Uterus (tissue), 4 donors: Measurements from ENCODE around the gene GFER. TPM values are rescaled to one million over a fixed set of nuclear protein-coding genes. Genes with fewer than 3 reads are reported as not detected.

Experiments used
- DNase-seq, 2 donors: peaks; one replicate each; pipeline ENCODE4 v3.0.0-alpha.2; 2019 to 2020
- H3K27ac ChIP-seq, 2 donors: fragments of 200-600 bp; sonication (generic); 1 replicate in 1 of 2; 2 replicates in 1 of 2; pipeline ENCODE4 v1.5.1; 2016 to 2018
- H3K27me3 ChIP-seq, 2 donors: fragments of 200-600 bp; sonication (generic); one replicate each; pipeline ENCODE4 v1.5.1; 2018 to 2019; ENCODE audit warnings: control low read depth in 1 of 2
- H3K36me3 ChIP-seq, 2 donors: fragments of 200-600 bp; sonication (generic); one replicate each; pipeline ENCODE4 v1.5.1; 2019; ENCODE audit warnings: control low read depth in 1 of 2
- H3K4me1 ChIP-seq, 2 donors: fragments of 200-600 bp; sonication (generic); one replicate each; pipeline ENCODE4 v1.5.1; 2018 to 2019; ENCODE audit warnings: control low read depth in 1 of 2
- H3K4me3 ChIP-seq, 2 donors: fragments of 200-600 bp; sonication (generic); 1 replicate in 1 of 2; 2 replicates in 1 of 2; pipeline ENCODE4 v1.5.1; 2018 to 2019; ENCODE audit warnings: mild to moderate bottlenecking in 1 of 2
- H3K9me3 ChIP-seq, 2 donors: fragments of 200-600 bp; sonication (generic); one replicate each; pipeline ENCODE4 v1.5.1; 2019; ENCODE audit warnings: control low read depth in 1 of 2
- POLR2A ChIP-seq, 2 donors: fragments of 450-650 bp; IDR thresholded peaks; one replicate each; pipeline ENCODE4 v1.6.1; 2016; ENCODE audit warnings: antibody characterized with exemption in 2 of 2, mild to moderate bottlenecking in 1 of 2, moderate library complexity in 1 of 2
- intact Hi-C: fragments of 100-400 bp; cut with DNase I; formaldehyde crosslinking; loops from one replicate; pipeline ENCODE4 v1.15.1; 2023; ENCODE audit warnings: low total_unique reads
- total RNA-seq, 4 donors: library from RNA; depleted of rRNA in 3 of 4; stranded (reverse); fragments of >200 nt in 3 of 4; gene quantifications; one replicate each; pipeline versions ENCODE4 v1.1.0 to v1.2.4, GENCODE V29; 2014 to 2023
- TF ChIP-seq, protein P1 (sequence below), 4 experiments: fragments of 200-600 bp in 2 of 4; fragments of 450-650 bp in 2 of 4; sonication (generic) in 2 of 4; IDR thresholded peaks; one replicate each; pipeline ENCODE4 v1.5.1; 2016 to 2019; ENCODE audit warnings: antibody characterized with exemption in 4 of 4, mild to moderate bottlenecking in 2 of 4, moderate library complexity in 1 of 4
- donor health status: DM: yes; HTN: yes; CAD: no.

GFER gene
- total RNA-seq, 4 donors from 2014 or later, result 2.6 to 20.8 (median 6.6) TPM

DNA sequence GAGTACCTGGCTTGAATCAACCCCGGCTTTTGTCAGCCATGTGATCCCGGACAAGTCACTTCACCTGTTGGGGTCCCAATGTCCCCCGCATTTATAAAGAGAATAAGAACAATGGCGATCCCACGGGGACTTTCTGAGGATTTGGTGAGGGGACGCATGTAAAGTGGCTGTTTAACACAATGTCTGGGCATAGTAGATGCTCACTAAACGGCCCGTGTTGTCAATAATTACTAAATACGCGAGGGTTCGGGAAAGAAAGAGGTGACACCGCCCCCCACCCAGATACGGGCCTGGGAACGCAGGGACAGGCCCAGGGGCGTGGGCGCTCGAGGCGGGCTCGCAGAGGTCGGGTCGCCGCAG is 7.6 kb downstream of the GFER start:
- Histone ChIP-seq H3K4me3 (peak overlapping the region in 1 of 2 donors; percentile 7), H3K27ac (no peak overlapping the region), H3K4me1 (peaks cover 0 to 16% of the 10 kb centered on the region in 2 donors), H3K36me3 (no peaks in the 10 kb centered on the region), H3K9me3 (no peaks in the 10 kb centered on the region), H3K27me3 (peaks cover 14 to 20% of the 10 kb centered on the region in 2 donors)
- TF ChIP-seq, protein P1, sequence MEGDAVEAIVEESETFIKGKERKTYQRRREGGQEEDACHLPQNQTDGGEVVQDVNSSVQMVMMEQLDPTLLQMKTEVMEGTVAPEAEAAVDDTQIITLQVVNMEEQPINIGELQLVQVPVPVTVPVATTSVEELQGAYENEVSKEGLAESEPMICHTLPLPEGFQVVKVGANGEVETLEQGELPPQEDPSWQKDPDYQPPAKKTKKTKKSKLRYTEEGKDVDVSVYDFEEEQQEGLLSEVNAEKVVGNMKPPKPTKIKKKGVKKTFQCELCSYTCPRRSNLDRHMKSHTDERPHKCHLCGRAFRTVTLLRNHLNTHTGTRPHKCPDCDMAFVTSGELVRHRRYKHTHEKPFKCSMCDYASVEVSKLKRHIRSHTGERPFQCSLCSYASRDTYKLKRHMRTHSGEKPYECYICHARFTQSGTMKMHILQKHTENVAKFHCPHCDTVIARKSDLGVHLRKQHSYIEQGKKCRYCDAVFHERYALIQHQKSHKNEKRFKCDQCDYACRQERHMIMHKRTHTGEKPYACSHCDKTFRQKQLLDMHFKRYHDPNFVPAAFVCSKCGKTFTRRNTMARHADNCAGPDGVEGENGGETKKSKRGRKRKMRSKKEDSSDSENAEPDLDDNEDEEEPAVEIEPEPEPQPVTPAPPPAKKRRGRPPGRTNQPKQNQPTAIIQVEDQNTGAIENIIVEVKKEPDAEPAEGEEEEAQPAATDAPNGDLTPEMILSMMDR (IDR thresholded peaks at IDR 0.05), result no peak
- TF ChIP-seq POLR2A (IDR thresholded peaks at IDR 0.05), result no peak
- intact Hi-C loops, result no loop called here
- DNase-seq, result no peak

DNA sequence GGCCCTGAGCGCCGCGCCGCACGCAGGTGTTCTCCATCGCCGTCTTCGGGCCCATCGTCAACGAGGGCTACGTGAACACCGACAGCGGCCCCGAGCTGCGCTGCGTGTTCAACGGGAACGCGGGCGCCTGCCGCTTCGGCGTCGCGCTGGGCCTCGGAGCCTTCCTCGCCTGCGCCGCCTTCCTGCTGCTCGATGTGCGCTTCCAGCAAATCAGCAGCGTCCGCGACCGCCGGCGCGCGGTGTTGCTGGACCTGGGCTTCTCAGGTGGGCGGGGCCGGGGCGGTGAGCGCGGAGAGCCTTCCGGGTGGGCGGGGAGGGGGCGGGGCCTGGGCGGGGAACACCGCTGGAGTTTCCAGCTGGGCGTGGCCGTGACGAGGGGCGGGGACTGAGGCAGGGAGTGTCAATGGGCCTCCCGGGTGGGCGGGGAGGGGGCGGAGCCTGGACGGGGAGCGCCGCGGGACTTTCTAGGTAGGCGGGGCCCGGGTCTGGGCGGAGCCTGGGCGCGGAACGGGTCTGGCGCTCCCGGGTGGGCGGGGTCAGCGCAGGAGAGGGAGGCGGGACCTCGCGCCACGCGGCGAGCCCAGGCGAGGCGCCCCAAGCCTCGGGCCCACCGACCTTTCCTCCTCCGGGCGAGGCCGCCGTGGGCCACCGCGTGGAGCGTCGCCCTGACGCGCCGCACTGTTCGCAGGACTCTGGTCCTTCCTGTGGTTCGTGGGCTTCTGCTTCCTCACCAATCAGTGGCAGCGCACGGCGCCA is 8.1 kb downstream of the GFER start:
- DNase-seq, result peak; percentile 83 to 84
- TF ChIP-seq POLR2A (IDR thresholded peaks at IDR 0.05), result peak in 1 of 2 donors; percentile 19
- TF ChIP-seq, protein P1 (IDR thresholded peaks at IDR 0.05), result no peak
- peaks cover 0 to 16% of the 10 kb centered on the region in 2 donors for H3K4me1 ChIP-seq
- intact Hi-C loops, result no loop called here
- no peak overlapping the region for H3K27ac ChIP-seq
- no peaks in the 10 kb centered on the region for H3K9me3 ChIP-seq
- H3K4me3 ChIP-seq, result peak overlapping the region in 1 of 2 donors; percentile 7
- H3K27me3 ChIP-seq, result peaks cover 14 to 20% of the 10 kb centered on the region in 2 donors
- no peaks in the 10 kb centered on the region for H3K36me3 ChIP-seq

DNA sequence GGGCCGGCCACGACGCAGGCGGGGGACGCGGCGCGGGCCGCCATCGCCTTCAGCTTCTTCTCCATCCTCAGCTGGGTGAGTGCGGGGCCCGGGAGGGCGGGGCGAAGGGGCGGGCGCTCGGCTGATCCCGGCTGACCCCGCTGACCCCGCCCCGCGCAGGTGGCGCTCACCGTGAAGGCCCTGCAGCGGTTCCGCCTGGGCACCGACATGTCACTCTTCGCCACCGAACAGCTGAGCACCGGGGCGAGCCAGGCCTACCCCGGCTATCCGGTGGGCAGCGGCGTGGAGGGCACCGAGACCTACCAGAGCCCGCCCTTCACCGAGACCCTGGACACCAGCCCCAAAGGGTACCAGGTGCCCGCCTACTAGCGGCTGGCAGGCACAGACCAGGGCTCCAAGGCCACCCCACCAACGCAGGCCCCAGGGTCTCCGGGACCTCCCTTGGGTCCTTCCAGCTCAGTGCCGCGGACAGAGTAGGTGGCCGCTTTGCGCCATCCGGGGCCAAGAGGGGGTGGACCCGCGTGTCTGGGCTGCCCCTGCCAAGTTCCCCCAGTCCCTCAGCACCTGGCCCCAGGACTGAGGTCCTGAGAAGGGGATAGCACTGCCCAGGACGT is 8.8 kb downstream of the GFER start:
- Histone ChIP-seq H3K36me3 (no peaks in the 10 kb centered on the region), H3K9me3 (no peaks in the 10 kb centered on the region), H3K27ac (no peak overlapping the region), H3K4me1 (peaks cover 0 to 16% of the 10 kb centered on the region in 2 donors), H3K27me3 (peaks cover 14 to 20% of the 10 kb centered on the region in 2 donors), H3K4me3 (peak overlapping the region in 1 of 2 donors; percentile 7)
- DNase-seq, result no peak
- intact Hi-C loops, result no loop called here
- no peak for TF ChIP-seq POLR2A (IDR thresholded peaks at IDR 0.05)
- TF ChIP-seq, protein P1 (IDR thresholded peaks at IDR 0.05), result no peak

DNA sequence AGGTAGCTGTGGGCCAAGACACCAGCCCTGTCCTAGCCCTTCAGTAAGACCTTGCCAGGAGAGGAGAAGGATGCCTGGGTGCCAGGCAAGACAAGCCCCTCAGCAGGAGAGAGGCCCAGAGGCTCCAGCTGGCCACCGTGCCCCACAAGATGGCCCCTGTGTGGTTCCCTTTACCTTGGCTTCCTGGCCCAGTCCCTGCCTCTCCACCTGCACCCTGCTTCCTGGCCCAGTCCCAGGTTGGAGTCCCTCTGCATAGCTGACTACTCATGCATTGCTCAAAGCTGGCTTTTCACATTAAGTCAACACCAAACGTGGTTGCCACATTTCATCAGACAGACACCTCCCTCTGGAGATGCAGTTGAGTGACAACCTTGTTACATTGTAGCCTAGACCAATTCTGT is 9.7 kb downstream of the GFER start:
- no peak for DNase-seq
- peaks cover 14 to 20% of the 10 kb centered on the region in 2 donors for H3K27me3 ChIP-seq
- peaks cover 0 to 16% of the 10 kb centered on the region in 2 donors for H3K4me1 ChIP-seq
- no peaks in the 10 kb centered on the region for H3K9me3 ChIP-seq
- no peak overlapping the region for H3K27ac ChIP-seq
- no peak overlapping the region for H3K4me3 ChIP-seq
- intact Hi-C loops, result no loop called here
- H3K36me3 ChIP-seq, result no peaks in the 10 kb centered on the region
- TF ChIP-seq POLR2A (IDR thresholded peaks at IDR 0.05), result no peak
- TF ChIP-seq, protein P1 (IDR thresholded peaks at IDR 0.05), result no peak
